GM23338 (cell line): ENCODE results near the gene PIGU. TPM values are rescaled to one million over a fixed set of nuclear protein-coding genes. Genes with fewer than 3 reads are reported as not detected.

Experiments
- ATAC-seq: fragments of 200-7000 bp; cut with Tn5 transposase; 3 replicates; pipeline ENCODE4 v1.9.1; 2020
- DNase-seq: peaks from one replicate; pipeline ENCODE4 v3.0.0-alpha.2; 2015; ENCODE audit warnings: low spot score
- H2AFZ ChIP-seq: fragments of 200-600 bp; sonication (generic); 2 replicates; pipeline ENCODE4 v1.8.0; 2016; ENCODE audit warnings: antibody characterized with exemption, mild to moderate bottlenecking, moderate library complexity
- H3F3A ChIP-seq: fragments of 200-600 bp; sonication (generic); replicated peaks from 2 replicates; pipeline ENCODE4 v1.8.0; 2017; ENCODE audit warnings: antibody characterized with exemption, mixed run types, low read depth
- H3K27ac ChIP-seq: fragments of 200-600 bp; sonication (generic); 2 replicates; pipeline ENCODE4 v1.6.1; 2016; ENCODE audit warnings: low read depth
- H3K27me3 ChIP-seq: fragments of 200-600 bp; sonication (generic); 2 replicates; pipeline ENCODE4 v1.8.0; 2016; ENCODE audit warnings: mild to moderate bottlenecking, mixed run types, moderate library complexity; ENCODE audit not compliant: insufficient read depth
- H3K36me3 ChIP-seq: fragments of 200-600 bp; sonication (generic); 2 replicates; pipeline ENCODE4 v1.8.0; 2016; ENCODE audit warnings: mild to moderate bottlenecking; ENCODE audit not compliant: insufficient read depth
- H3K4me1 ChIP-seq: fragments of 200-600 bp; sonication (generic); 2 replicates; pipeline ENCODE4 v1.8.0; 2016; ENCODE audit warnings: mild to moderate bottlenecking, moderate library complexity; ENCODE audit not compliant: insufficient read depth
- H3K4me2 ChIP-seq: fragments of 200-600 bp; sonication (generic); 2 replicates; pipeline ENCODE4 v1.7.1; 2017; ENCODE audit warnings: mixed run types
- H3K4me3 ChIP-seq: fragments of 200-600 bp; sonication (generic); 2 replicates; pipeline ENCODE4 v1.6.1; 2016; ENCODE audit warnings: mixed run types
- H3K79me2 ChIP-seq: fragments of 200-600 bp; sonication (generic); replicated peaks from 2 replicates; pipeline ENCODE4 v1.8.0; 2017; ENCODE audit warnings: mild to moderate bottlenecking; ENCODE audit not compliant: insufficient read depth
- H3K9me2 ChIP-seq: fragments of 200-600 bp; sonication (generic); 2 replicates; pipeline ENCODE4 v1.8.0; 2017; ENCODE audit not compliant: insufficient read depth
- H4K20me1 ChIP-seq: fragments of 200-600 bp; sonication (generic); replicated peaks from 2 replicates; pipeline ENCODE4 v1.8.0; 2017; ENCODE audit warnings: mild to moderate bottlenecking; ENCODE audit not compliant: insufficient read depth
- H3K27ac Mint-ChIP-seq: 2 replicates; pipeline ENCODE4 v1.8.0; 2020; ENCODE audit warnings: inconsistent platforms, mild to moderate bottlenecking, moderate library complexity, mixed read lengths
- H3K27me3 Mint-ChIP-seq: 3 replicates; pipeline ENCODE4 v1.8.0; 2022; ENCODE audit warnings: low read depth, mild to moderate bottlenecking, moderate library complexity, mixed read lengths, inconsistent platforms; ENCODE audit not compliant: insufficient read depth, poor library complexity
- H3K36me3 Mint-ChIP-seq: 3 replicates; pipeline ENCODE4 v1.8.0; 2021; ENCODE audit warnings: low read depth, mild to moderate bottlenecking, inconsistent platforms, moderate library complexity, mixed read lengths
- H3K4me1 Mint-ChIP-seq: 3 replicates; pipeline ENCODE4 v1.8.0; 2020; ENCODE audit warnings: mild to moderate bottlenecking, inconsistent platforms, mixed read lengths
- H3K4me3 Mint-ChIP-seq: 3 replicates; pipeline ENCODE4 v1.8.0; 2021; ENCODE audit warnings: moderate library complexity, mild to moderate bottlenecking, inconsistent platforms, mixed read lengths
- H3K9me3 Mint-ChIP-seq: 3 replicates; pipeline ENCODE4 v1.8.0; 2020; ENCODE audit warnings: moderate library complexity, mild to moderate bottlenecking, inconsistent platforms, mixed read lengths
- CREB1 ChIP-seq: fragments of 250-450 bp; sonication (Bioruptor Pico); IDR thresholded peaks from 2 replicates; pipeline ENCODE4 v1.5.0; 2020; ENCODE audit warnings: low read depth, mild to moderate bottlenecking, moderate library complexity
- EZH2 ChIP-seq: fragments of 200-600 bp; sonication (generic); IDR thresholded peaks from one replicate; pipeline ENCODE4 v1.8.0; 2017; ENCODE audit warnings: antibody characterized with exemption, mild to moderate bottlenecking, low read depth; ENCODE audit not compliant: unreplicated experiment
- EZH2phosphoT487 ChIP-seq: fragments of 200-600 bp; sonication (generic); IDR thresholded peaks from one replicate; pipeline ENCODE4 v1.8.1; 2018; ENCODE audit warnings: antibody characterized with exemption; ENCODE audit not compliant: unreplicated experiment
- NANOG ChIP-seq: IDR thresholded peaks from 2 replicates; pipeline ENCODE4 v1.6.1; 2016; ENCODE audit warnings: antibody characterized with exemption, borderline replicate concordance
- REST ChIP-seq: IDR thresholded peaks from one replicate; pipeline ENCODE4 v1.6.1; 2018; ENCODE audit warnings: antibody characterized with exemption; ENCODE audit not compliant: unreplicated experiment
- STAT1 ChIP-seq: IDR thresholded peaks from one replicate; pipeline ENCODE4 v1.6.1; 2016; ENCODE audit warnings: antibody characterized with exemption; ENCODE audit not compliant: unreplicated experiment
- ZNF114 ChIP-seq: fragments of 250-450 bp; sonication (Bioruptor Pico); IDR thresholded peaks from 2 replicates; pipeline ENCODE4 v1.5.0; 2020; ENCODE audit warnings: mild to moderate bottlenecking, moderate library complexity
- ZNF331 ChIP-seq: fragments of 250-450 bp; sonication (Bioruptor Pico); IDR thresholded peaks from 2 replicates; pipeline ENCODE4 v1.5.0; 2020; ENCODE audit warnings: low read depth, mild to moderate bottlenecking, moderate library complexity
- polyA plus RNA-seq: library from polyadenylated mRNA; unstranded; fragments of >200 nt; fragmentation: Nextera tagmentation; extraction: Ambion mirVana; gene quantifications from 2 replicates; pipeline ENCODE4 v1.2.1, GENCODE V29; 2016
- total RNA-seq: library from RNA; depleted of rRNA; stranded (reverse); fragments of >200 nt; shearing (Covaris generic); gene quantifications from 2 replicates; pipeline ENCODE4 v1.2.3, GENCODE V29; 2014
- TF ChIP-seq, protein P1 (sequence below), 2 experiments: fragments of 200-600 bp in 1 of 2; sonication (generic) in 1 of 2; conservative IDR thresholded peaks; 2 replicates each; pipeline versions ENCODE4 v1.5.1 to v1.6.1; 2016 to 2017; ENCODE audit warnings: antibody characterized with exemption in 2 of 2, low read depth in 2 of 2, mild to moderate bottlenecking in 2 of 2, moderate library complexity in 1 of 2
- TF ChIP-seq, protein P2 (sequence below): IDR thresholded peaks from 2 replicates; pipeline ENCODE4 v1.6.1; 2016; ENCODE audit warnings: antibody characterized with exemption

The PIGU gene
- total and polyA plus RNA-seq, 2 experiments from 2014 or later = 24.3 to 28.9 TPM

- H3K4me2 ChIP-seq = no peak overlapping the region
- Mint-ChIP-seq H3K9me3 (0 out of 3 replicates have a peak, but pooled peaks cover 3% of the 10 kb centered on the region), H3K36me3 (peaks cover 28% of the 10 kb centered on the region), H3K27ac (peak overlapping the region; percentile 4; the same call in 1 of the 2 replicates), H3K4me3 (no peak overlapping the region), H3K27me3 (peaks cover 13% of the 10 kb centered on the region), H3K4me1 (peaks cover 13% of the 10 kb centered on the region)
- H3K27me3 ChIP-seq = peaks cover 5% of the 10 kb centered on the region; the same call in 1 of the 2 replicates
- H3K4me1 ChIP-seq = no peaks in the 10 kb centered on the region; the same call in 1 of the 2 replicates
- H3K9me2 ChIP-seq = no peaks in the 10 kb centered on the region
- H3F3A ChIP-seq = 0 out of 2 replicates have a peak, but pooled peaks cover 4% of the 10 kb centered on the region
- no peak overlapping the region for H3K4me3 ChIP-seq
- DNase-seq (no peak), ATAC-seq (no peak)
- H4K20me1 ChIP-seq = no peaks in the 10 kb centered on the region; the same call in 1 of the 2 replicates
- H3K27ac ChIP-seq = no peak overlapping the region
- H3K79me2 ChIP-seq = no peaks in the 10 kb centered on the region
- H2AFZ ChIP-seq = no peak overlapping the region
- H3K36me3 ChIP-seq = peaks cover 11% of the 10 kb centered on the region
- TF ChIP-seq ZNF331 (no peak), REST (no peak), ZNF114 (no peak), EZH2 (no peak), EZH2phosphoT487 (no peak)
- TF ChIP-seq, protein P1, sequence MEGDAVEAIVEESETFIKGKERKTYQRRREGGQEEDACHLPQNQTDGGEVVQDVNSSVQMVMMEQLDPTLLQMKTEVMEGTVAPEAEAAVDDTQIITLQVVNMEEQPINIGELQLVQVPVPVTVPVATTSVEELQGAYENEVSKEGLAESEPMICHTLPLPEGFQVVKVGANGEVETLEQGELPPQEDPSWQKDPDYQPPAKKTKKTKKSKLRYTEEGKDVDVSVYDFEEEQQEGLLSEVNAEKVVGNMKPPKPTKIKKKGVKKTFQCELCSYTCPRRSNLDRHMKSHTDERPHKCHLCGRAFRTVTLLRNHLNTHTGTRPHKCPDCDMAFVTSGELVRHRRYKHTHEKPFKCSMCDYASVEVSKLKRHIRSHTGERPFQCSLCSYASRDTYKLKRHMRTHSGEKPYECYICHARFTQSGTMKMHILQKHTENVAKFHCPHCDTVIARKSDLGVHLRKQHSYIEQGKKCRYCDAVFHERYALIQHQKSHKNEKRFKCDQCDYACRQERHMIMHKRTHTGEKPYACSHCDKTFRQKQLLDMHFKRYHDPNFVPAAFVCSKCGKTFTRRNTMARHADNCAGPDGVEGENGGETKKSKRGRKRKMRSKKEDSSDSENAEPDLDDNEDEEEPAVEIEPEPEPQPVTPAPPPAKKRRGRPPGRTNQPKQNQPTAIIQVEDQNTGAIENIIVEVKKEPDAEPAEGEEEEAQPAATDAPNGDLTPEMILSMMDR (conservative IDR thresholded peaks at IDR 0.05; ENCODE audit: low read depth in 2 of 2) = 0 out of 4 replicates have a peak, but pooled peaks of 1 of the 2 experiments have one; percentile 13
- TF ChIP-seq, protein P2, sequence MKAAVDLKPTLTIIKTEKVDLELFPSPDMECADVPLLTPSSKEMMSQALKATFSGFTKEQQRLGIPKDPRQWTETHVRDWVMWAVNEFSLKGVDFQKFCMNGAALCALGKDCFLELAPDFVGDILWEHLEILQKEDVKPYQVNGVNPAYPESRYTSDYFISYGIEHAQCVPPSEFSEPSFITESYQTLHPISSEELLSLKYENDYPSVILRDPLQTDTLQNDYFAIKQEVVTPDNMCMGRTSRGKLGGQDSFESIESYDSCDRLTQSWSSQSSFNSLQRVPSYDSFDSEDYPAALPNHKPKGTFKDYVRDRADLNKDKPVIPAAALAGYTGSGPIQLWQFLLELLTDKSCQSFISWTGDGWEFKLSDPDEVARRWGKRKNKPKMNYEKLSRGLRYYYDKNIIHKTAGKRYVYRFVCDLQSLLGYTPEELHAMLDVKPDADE = no peak
Observed at GRCh38 chr20:34540596-34541263, 136.2 kb downstream of the PIGU start.

- no peaks in the 10 kb centered on the region for H3K79me2 ChIP-seq
- H3K4me1 ChIP-seq = no peaks in the 10 kb centered on the region; the same call in 1 of the 2 replicates
- H3K4me1 Mint-ChIP-seq = peaks cover 11% of the 10 kb centered on the region
- H3K4me3 ChIP-seq = no peak overlapping the region
- ATAC-seq = no peak
- no peaks in the 10 kb centered on the region; the same call in 1 of the 2 replicates for H4K20me1 ChIP-seq
- H3K36me3 Mint-ChIP-seq = peaks cover 37% of the 10 kb centered on the region
- no peaks in the 10 kb centered on the region for H3K9me3 Mint-ChIP-seq
- peaks cover 11% of the 10 kb centered on the region for H3K36me3 ChIP-seq
- no peak for DNase-seq
- H2AFZ ChIP-seq = no peak overlapping the region
- no peak overlapping the region for H3K4me2 ChIP-seq
- no peak overlapping the region for H3K27ac ChIP-seq
- H3K27ac Mint-ChIP-seq = no peak overlapping the region
- peaks cover 13% of the 10 kb centered on the region for H3K27me3 Mint-ChIP-seq
- H3K4me3 Mint-ChIP-seq = no peak overlapping the region
- 0 out of 2 replicates have a peak, but pooled peaks cover 4% of the 10 kb centered on the region for H3F3A ChIP-seq
- 0 out of 2 replicates have a peak, but pooled peaks cover under 1% of the 10 kb centered on the region for H3K27me3 ChIP-seq
- H3K9me2 ChIP-seq = no peaks in the 10 kb centered on the region
- no peak for TF ChIP-seq NANOG
- TF ChIP-seq, protein P1 (conservative IDR thresholded peaks at IDR 0.05; ENCODE audit: low read depth in 2 of 2) = no peak
- no peak for TF ChIP-seq STAT1
- TF ChIP-seq, protein P2 = no peak
- no peak for TF ChIP-seq CREB1 (CRISPR knock-in tag)
Observed at GRCh38 chr20:34539756-34540155, 137.1 kb downstream of the PIGU start.
